NB4 (cell line): Measurements from ENCODE around the gene CHST11.

Source experiments
- DNase-seq: peaks from one replicate; pipeline ENCODE4 v3.0.0; 2010; ENCODE audit warnings: low read depth
- H3K4me3 ChIP-seq: one replicate; pipeline ENCODE4 v1.5.1; 2011; ENCODE audit warnings: mild to moderate bottlenecking, low read depth, low read length, moderate library complexity
- MAX ChIP-seq: IDR thresholded peaks from 2 replicates; pipeline ENCODE4 v1.6.1; 2011; ENCODE audit warnings: low read depth, low read length
- MYC ChIP-seq: IDR thresholded peaks from 2 replicates; pipeline ENCODE4 v1.6.1; 2011; ENCODE audit warnings: low read depth, low read length
- POLR2A ChIP-seq: IDR thresholded peaks from 2 replicates; pipeline ENCODE4 v1.6.1; 2011; ENCODE audit warnings: mild to moderate bottlenecking; ENCODE audit not compliant: insufficient read length; ENCODE audit errors: extremely low read depth
- TF ChIP-seq, protein P1 (sequence below): IDR thresholded peaks from one replicate; pipeline ENCODE4 v1.5.1; 2012; ENCODE audit warnings: low read depth, low read length

CHST11 gene

GRCh38 chr12:104752881-104753280 lies 296.1 kb downstream of the CHST11 start:
- TF ChIP-seq MAX (no peak), POLR2A (no peak), MYC (no peak)
- TF ChIP-seq, protein P1, sequence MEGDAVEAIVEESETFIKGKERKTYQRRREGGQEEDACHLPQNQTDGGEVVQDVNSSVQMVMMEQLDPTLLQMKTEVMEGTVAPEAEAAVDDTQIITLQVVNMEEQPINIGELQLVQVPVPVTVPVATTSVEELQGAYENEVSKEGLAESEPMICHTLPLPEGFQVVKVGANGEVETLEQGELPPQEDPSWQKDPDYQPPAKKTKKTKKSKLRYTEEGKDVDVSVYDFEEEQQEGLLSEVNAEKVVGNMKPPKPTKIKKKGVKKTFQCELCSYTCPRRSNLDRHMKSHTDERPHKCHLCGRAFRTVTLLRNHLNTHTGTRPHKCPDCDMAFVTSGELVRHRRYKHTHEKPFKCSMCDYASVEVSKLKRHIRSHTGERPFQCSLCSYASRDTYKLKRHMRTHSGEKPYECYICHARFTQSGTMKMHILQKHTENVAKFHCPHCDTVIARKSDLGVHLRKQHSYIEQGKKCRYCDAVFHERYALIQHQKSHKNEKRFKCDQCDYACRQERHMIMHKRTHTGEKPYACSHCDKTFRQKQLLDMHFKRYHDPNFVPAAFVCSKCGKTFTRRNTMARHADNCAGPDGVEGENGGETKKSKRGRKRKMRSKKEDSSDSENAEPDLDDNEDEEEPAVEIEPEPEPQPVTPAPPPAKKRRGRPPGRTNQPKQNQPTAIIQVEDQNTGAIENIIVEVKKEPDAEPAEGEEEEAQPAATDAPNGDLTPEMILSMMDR = no peak
- no peak for DNase-seq
- H3K4me3 ChIP-seq = no peak overlapping the region

DNA sequence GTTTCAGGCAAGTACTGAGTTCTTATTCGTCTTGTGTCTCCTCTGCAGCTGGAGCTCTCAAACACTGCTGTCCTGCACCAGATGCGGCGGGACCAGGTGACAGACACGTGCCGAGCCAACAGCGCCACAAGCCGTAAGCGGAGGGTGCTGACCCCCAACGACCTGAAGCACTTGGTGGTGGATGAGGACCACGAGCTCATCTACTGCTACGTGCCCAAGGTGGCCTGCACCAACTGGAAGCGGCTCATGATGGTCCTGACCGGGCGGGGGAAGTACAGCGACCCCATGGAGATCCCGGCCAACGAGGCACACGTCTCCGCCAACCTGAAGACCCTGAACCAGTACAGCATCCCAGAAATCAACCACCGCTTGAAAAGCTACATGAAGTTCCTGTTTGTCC lies 300.2 kb downstream of the CHST11 start:
- H3K4me3 ChIP-seq = no peak overlapping the region
- TF ChIP-seq POLR2A = no peak
- TF ChIP-seq MYC = no peak
- no peak for TF ChIP-seq MAX
- TF ChIP-seq, protein P1 = no peak
- DNase-seq = no peak

GRCh38 chr12:104758771-104759170 lies 302.0 kb downstream of the CHST11 start:
- no peak for DNase-seq
- H3K4me3 ChIP-seq = no peak overlapping the region
- TF ChIP-seq MYC (no peak), POLR2A (no peak), MAX (no peak)
- TF ChIP-seq, protein P1 = no peak

GRCh38 chr12:104761091-104761490 lies 304.3 kb downstream of the CHST11 start:
- no peak for DNase-seq
- no peak overlapping the region for H3K4me3 ChIP-seq
- TF ChIP-seq, protein P1 = no peak
- TF ChIP-seq MAX (no peak), MYC (no peak), POLR2A (no peak)

DNA sequence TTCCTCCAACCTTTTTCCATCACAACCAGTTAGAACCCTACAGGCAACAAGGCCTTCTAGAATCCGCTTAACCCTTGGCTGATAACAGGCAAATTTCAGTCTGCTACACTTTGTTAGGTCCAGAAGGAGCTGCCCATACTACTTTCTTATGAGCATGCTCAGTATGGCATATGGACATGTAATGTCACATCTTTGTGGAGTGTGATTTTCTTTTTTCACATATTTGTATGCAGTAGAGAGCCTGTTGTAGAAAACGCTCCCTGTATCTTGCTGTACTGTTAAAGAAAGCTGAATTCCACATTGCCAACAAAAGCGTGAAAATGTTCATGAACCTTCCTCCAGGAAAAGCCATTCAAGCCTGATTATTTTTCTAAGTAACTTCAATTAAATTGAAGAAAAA lies 304.9 kb downstream of the CHST11 start:
- no peak overlapping the region for H3K4me3 ChIP-seq
- DNase-seq = no peak
- TF ChIP-seq, protein P1 = no peak
- no peak for TF ChIP-seq MAX

GRCh38 chr12:104763168-104763805 lies 306.5 kb downstream of the CHST11 start:
- peak; percentile 92 for DNase-seq
- no peak; the same call in 1 of the 2 replicates for TF ChIP-seq MAX
- no peak for TF ChIP-seq MYC
- TF ChIP-seq, protein P1 = no peak
- TF ChIP-seq POLR2A = no peak
- H3K4me3 ChIP-seq = no peak overlapping the region
